ENCODE measurements around the gene RPTOR.

- TF ChIP-seq POLR2A (IDR thresholded peaks at IDR 0.05; ENCODE audit: low read length) (no peak), GATA1 (IDR thresholded peaks at IDR 0.05; ENCODE audit: low read depth, low read length) (no peak)
These were observed 247.7 kb downstream of the RPTOR start for GRCh38 chr17:80792373-80792781.

Measured in erythroblast (primary cell).